Endothelial cell of umbilical vein (primary cell): Measurements from ENCODE around the gene HIP1R.

Experiments used
- FOS ChIP-seq: IDR thresholded peaks from 2 replicates; pipeline ENCODE4 v1.6.1; 2011; ENCODE audit warnings: mild to moderate bottlenecking, low read length, moderate library complexity, borderline replicate concordance; ENCODE audit not compliant: insufficient read depth
- POLR2A ChIP-seq: IDR thresholded peaks from 2 replicates; pipeline ENCODE4 v1.6.1; 2012; ENCODE audit warnings: low read depth, mild to moderate bottlenecking, control low read depth, low read length

- TF ChIP-seq FOS (no peak), POLR2A (no peak)
Observed at GRCh38 chr12:122845041-122845864, 10.0 kb downstream of the HIP1R start.
